HG03060 (cell line): ENCODE data around the gene RPS15.

ENCODE experiments used
- ATAC-seq: cut with Tn5 transposase; IDR thresholded peaks from one replicate; pipeline ENCODE4 v1.9.1; 2021; ENCODE audit warnings: low read depth, moderate number of reproducible peaks; ENCODE audit not compliant: unreplicated experiment

Gene RPS15

DNA sequence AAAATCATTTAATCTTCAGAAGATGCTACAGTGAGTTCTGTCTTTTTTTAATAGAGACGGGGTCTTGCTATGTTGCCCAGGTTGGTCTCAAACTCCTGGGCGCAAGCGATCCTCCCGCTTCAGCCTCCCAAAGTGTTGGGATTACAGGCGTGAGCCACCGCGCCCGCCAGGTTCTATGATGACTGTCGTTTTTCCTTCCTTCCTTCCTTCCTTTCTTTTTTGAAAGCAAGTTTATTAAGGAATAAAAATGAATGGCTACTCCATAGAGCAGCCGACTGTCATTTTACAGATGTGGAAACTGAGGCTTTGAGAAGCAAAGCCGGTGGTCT is 36.3 kb upstream of the RPS15 start:
- no peak for ATAC-seq

DNA sequence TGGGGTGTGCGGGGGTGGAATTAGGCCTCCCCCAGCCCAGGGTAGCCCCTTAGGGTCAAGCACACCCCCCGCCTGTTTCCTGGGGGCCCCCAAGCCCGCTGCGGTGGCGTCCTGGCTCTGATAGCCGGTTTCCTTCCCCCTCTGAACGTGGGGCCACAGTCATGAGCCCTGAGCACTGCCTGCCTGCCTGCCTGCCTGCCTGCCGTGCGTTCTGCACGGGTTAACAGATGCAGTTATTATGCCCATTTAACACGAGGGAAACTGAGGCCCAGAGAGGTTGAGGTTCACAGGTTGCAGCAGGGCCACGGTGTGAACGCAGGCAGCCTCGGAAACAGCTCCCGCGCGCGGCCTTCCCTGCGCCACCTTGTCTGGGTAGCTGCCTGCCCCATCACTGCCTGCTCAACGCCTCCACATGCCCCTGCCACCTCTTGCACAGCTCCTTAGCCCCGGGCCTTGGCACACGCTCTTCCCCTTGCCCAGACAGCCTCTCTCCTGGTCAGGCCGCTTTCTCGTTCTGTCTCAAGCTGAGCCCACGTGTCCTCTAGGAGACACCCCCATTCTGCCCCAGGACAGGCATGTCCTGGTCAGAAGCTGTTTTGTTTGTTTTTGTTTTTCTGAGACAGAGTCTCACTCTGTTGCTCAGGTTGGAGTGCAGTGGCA is 35.7 kb upstream of the RPS15 start:
- no peak for ATAC-seq

DNA sequence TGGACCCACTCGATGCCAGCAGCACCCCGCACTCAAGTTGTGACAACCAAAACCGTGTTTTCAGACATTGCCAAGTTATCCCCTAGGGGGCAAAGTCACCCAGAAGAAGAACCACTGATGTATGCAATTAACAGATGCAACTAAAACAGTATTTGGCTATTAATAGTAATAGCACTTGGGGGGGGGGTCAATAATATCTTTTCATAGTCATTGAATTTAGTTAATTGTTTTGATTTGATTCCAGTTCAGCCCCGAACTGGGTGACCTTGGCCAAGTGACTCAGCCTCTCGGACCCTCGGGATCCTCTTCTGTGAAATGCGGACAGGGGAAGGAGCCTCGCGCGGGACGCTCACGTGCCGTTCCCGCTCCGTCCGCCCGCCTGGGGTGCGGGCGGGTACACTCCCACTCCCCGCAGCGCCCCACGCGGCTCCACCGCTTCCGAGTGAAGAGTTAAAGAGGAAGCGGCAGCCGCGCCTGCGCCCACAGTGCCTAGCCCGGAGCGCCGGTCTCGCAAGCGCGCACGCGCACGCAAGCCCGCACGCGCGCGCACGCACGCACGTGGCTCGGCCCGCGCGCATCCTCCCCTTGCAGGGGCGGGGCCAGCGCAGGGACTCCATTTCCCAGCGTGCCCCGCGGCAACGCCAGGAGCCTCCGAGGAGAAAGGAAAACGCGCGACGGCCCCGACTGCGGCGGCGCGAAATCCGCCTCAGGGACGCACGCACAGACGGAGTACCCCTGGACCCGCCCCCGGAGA is 31.2 kb upstream of the RPS15 start:
- ATAC-seq = peak; percentile 57

DNA sequence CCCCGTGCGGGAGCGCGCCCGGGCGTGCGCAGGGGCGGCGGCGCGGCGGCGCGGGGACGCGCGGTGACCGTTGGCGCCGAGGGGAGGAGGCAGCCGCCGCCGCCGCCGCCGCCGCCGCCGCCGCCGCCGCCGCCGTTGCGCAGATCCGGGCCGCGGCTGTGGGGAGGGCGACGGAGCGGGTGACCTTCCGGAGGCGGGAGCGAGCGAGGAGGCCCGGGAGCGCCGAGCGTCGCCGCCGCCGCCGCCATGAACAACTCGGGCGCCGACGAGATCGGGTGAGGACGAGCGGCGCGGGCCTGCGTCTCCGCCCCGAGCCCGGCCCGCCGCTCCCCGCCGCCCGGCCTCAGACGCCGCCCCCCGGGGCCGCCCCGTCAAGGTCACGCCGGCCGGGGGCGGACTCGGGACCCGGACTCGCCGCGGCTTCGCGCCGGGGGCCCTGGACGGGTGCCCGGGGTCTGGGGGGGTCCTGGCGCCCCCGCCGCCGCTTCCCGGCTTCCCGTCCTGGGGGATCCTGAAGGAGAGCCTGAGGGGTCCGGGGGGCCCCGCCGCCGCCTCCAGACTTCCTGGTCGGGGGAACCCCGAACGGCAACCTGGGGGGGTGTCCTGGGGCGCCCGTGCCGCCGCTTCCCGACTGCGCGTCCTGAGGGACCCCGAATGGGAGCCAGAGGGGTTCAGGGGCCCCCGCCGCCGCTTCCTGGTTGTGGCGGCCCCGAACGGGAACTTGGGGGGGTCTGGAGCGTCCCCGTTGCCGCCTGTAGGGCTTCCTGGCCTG is 30.5 kb upstream of the RPS15 start, which contains the start of gene DAZAP1:
TSS of gene DAZAP1 (plus strand) at position 59 of the 772 bp plus-strand sequence. CDS start at position 247, 188 bp downstream.
- ATAC-seq = peak; percentile 0

DNA sequence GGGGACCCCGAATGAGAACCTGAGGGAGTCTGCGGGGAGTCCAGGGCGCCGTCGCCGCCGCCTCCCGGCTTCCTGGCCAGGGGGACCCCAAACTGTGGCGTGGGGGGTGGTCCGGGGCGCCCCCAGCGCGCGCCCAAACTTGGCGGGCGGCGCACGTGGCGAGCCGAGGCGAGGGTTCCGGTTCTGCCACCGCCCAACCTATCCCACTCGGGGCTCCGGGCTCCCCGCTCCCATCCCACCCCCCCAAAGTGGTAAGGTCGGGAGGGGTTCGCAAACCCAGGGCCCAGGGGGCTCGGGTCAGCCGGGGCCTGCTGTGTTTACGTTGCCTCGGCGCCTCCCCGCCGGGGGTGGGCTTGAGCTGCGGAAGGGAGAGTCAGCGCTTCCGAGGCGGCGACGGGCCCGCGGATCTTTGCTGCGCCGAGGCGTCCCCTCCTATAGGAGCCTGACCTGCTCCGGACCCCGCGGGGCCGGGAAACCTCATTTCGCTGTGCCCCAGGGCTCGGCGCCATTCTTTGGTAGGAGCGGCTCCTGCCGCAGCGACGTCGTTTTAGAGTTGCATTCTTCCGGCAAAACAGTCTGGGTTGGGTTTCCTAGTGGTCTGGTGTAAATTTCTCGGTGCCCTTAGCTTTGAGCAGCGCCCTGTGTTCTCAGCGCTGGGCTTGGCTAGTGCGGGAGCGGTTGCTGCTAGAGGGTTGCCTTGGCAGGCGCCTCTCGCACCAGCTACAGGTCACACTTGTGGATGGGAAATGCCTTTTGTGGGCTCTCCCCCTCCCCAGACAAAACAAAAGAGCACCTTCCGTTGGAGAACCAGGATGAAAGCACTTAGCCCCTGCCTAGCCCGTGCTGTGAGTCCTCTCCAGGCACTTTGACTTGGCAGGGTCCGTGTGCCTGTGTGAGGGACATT is 29.6 kb upstream of the RPS15 start:
- ATAC-seq = no peak

DNA sequence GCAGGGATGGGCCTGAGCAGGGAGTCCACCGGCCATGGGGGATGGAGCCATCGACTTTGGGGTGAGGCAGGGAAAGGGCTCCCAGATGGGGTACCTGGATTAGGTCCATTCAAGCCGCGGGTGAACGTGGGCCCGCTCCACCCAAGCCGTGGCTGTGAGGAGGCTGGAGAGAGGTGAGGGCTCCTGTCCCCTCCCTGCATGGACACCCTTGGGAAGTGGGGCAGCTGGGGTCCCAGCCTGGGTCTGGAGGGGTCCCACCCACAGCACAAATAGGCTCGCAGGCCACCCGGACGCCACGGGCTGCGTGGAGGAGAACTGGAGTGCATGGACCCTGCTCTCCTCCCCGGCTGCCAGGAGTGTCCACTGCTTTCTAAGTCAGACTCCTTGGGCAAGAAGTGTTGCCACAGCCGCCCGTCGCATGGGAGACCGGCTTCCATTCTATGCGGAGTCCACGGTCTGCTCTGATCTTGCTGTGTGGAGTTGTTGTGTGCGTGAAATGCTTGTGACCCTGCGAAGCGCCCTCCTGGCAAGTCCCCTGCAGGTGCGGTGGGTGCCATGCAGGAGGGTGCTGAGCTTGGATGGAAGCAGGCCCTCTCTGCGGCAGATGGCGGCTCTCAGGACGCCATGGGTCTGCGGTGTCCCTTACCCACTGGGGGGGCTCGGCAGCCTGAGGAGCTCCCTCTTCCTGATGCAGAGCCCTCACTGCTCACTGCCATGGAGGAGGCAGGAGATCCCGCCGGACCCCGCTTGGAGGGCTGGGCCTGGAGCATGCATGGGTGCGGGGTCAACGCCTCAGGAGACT is 28.8 kb upstream of the RPS15 start:
- no peak for ATAC-seq

DNA sequence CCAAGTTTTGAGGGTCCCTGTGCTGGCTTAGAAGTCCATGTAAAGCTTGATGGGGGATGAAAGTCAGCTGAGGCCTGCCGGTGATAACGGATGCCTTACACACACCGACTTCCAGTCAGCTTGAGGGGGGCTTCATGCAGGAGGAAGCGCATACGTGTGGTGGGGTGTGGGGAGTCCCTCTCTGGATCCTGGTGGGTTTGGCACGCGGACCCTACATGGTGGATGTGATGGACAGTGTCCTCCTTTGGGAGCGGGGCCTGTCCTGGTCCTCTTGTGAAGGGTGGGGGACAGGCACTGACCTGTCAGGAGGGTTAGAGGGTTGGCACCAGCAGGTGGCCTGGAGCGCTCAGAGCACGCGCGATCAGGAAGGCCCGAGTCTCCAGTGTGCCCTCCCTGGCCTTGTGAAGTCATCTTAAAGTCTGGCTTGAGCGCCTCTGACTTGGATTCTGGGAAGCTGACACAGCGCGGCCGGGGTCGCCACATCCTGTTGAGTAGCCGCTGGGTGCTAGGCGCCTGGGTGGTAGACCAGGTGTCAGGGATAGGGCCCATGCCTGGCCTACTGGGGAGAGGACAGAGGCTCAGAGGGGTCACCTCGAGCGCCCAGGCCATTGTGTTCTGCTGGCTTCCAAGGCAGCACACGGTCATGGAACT is 27.9 kb upstream of the RPS15 start:
- ATAC-seq = no peak

DNA sequence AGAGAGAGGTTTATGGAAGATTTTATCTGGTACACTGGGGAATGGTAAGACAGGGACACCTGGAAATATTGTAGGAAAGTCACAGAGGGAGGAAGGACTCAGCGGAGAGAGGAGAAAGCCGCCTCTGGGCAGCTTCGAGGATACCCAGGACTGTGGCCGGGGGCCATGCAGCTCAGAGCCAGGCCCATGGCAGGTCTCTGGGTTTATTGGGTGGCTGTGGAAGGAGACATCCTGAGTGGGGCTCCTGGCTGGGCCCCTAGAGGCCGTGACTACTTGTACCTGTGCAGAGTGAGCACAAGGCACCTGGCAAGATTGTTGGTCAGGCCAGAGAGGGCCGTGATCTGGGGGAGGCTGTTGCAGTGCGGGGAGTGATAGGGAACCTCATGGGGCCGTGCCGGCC is 27.4 kb upstream of the RPS15 start:
- no peak for ATAC-seq

DNA sequence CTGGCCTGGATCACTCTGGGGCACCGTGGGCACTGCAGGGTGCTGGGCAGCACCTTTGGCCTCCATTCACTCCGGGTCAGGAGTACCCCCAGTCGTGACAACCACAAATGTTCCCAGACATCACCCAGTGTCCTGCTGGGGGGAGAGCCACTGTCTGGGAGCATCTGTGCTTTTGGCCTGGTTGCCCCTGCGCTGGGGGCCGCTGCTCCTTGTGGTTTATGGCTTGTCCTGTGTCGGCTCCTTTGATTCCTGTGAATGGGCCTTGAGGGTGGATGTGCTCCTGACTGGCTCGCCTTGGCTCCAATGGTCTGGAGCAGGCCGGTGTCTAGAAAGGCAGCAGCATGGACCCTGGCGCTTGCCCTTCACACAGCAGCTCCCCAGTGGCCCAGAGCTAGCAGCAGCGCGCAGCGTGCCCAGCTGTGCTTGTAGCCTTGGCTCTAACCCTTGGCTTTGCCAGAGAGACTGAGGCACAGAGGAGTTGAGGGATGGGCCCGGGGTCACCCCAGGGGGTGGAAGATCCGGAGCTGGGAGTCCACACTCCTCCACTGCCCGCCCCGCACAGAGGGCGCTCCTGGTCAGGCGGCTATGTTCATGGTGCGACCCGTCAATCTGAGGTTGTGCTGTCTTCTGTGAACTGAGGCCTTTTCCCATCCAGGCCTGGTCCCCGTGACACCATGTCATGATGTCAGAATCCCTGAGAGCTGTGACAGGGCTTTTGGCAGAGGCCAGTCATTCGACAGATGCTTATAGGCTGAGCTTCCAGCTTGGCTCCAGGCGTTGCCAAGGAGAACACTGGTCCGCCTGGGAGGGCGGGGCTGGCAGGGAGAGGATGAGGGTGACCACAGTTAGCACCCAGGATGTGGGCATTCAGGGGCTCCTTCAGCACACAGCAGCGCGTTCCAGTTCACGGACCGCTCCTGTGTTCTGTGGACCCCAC is 26.7 kb upstream of the RPS15 start:
- no peak for ATAC-seq

DNA sequence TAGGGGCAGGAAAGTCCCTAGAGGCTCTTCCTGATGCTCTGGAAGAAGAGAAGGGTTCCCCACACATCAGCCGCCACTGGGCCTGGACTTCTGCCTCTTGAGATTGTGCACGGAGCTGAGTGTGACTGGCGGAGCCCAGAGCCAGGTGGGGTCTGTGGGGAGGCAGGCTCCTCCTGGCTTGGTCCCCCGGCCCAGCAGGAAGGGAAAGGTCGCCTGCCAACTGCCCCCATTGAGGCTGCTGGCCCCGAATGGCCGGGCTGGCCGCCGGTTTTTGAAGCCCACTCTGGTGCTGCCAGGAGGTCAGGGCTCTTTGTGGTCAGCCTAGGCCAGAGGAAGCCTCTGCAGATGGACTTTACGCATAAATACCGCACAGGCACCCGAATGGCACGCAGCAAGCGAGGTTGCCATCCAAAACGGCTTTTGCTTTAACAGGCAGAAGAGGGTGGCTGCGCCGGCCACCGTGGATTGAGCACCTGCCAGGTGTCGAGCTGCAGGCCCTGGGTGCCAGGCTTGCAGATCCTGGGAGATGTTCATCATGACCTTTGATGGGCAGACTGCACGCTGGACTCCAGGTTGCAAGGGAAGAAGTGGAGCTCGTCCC is 25.8 kb upstream of the RPS15 start:
- no peak for ATAC-seq

DNA sequence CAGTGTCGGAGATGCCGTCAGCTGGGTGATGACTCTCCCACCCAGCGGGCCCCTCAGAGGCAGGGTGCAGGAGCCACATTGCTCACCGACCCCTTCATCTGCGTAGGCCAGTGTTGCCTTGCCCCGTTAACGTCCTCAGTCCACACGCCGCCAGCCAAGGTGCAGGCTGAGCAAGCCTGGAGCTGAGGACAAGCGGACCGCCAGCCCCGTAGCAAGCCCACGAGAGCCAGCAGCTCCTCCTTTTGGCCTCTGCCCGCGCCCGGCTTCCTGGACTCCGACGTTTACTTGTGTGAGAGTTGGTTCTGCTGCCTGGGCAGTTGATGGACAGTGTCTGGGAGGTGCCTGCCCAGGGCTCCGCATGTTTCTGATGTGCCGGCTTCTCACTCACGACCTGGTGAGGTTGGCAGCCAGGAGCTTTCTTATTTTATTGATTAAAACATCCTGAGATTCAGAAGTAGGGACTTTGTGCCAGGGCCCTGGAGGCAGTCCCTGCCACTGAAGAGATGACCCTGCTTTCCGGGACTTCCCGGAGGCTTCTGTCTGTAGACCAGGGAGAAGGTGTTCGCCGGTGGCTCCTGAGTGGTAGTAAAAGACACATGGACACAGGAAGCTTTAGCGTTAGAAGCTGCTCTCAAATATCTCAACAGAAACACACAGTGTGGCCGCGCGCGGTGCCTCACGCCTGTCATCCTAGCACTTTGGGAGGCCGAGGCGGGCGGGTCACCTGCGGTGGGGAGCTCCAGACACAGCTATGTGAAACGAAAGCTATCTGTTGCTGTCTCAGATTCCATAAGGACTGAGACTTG is 25.0 kb upstream of the RPS15 start:
- no peak for ATAC-seq

DNA sequence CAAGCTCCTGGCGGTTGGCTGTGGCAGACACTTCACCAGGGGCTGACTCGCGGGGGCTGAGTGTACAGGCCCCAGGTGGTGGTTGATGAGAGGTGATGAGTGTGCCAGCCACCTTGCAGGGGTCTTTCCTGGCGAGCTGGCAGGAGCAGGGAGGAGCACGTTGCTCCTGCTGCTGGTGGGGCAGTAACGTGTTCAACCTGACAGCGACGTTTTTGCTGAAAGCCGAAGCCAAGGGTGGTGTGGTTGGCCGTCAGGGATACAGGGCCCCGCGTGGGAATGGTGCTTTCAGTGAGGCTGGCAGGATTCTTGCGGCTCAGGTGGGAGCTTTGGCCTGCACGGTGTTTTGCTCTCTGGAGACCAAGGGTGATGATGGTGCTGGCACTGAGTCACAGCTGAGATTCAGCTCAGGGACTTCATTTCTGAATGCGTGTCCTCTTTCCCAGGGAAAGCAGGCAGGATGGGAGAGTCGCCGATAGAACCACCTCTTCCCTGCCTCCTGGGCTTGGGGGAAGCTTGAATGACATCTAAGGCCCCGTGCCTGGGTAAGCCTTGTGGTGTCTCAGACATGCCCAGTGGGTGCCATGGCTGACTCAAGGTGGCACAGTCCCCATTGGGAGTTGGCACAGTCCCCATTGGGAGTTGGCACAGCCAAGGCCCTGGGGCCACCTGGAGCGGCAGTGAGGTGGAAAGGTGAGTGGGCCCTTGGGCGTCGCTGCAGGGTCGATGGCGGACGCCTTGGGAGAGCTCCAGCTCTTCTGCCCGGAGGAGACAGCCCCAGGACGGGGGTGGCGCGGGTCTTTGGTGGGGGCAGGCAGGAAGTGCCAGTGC is 22.0 kb upstream of the RPS15 start:
- no peak for ATAC-seq

DNA sequence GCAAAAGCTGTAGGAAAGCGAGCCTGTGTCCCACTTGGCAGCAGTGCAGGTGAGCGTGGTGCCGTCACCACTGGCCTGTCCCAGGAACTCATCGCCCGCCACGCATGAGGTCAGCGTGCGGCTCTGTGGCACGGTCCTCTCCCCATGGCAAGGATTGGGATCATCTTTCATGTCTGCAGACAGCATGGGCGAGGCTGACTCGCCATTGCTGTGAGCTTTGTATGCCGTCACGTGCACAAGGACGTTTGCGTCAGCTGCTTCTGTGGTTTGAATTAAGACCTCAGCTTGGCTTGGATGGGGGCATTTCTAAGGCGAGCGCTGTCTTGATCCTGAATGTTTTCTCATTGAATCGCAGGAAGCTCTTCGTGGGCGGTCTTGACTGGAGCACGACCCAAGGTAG is 21.1 kb upstream of the RPS15 start:
- ATAC-seq = no peak

DNA sequence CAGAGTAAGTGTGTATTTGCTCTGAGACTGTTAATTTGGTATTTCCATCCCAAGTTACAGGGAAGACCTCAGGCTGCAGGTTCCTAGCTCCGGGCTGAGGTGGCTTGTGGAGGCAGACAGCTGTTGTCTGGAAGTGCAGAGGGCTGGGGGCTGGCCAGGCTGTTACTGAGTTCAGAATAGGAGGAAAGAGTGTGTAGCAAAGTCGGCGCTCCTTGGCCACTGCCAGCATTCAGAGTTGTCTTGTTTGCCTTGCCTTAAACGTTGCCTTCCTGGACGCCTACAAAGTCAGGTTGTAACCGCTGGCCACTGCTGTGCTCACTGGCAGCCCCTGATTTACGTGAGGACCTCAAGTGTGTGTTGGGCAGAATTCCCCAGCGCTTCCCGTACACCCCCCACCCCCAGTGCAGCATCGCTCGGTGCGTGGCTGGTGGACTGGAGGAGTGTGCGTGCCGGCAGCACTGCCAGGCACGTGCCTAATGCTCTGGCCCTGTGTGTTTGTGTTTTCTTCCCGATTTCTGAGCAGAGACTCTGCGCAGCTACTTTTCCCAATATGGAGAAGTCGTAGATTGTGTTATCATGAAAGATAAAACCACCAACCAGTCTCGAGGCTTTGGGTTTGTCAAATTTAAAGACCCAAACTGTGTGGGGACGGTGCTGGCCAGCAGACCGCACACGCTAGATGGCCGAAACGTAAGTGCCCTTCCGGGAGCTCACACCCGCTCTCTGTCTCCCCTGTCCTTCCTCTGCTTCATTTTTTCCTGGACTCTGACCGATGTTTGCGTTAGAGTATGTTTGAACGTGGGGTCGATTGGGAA is 20.3 kb upstream of the RPS15 start:
- ATAC-seq = no peak

DNA sequence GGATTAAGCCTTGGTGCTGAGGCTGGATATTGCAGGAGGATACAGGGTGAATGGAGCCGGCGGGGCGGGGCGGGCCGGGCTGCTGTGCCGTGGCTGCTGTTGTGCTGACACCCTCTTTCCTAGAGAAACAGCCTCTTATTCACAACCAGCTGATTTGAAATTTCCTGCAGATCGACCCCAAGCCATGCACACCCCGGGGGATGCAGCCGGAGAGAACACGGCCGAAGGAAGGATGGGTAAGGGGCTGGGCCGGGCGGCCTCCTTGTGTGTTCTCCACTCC is 19.8 kb upstream of the RPS15 start:
- ATAC-seq = no peak
